RPMI7951 (cell line): ENCODE measurements around the gene ERVFRD-1. TPM values are rescaled to one million over a fixed set of nuclear protein-coding genes. Genes with fewer than 3 reads are reported as not detected.

Experiments
- total RNA-seq: library from RNA; depleted of rRNA; stranded (reverse); fragments of >200 nt; shearing (Covaris generic); gene quantifications from 2 replicates; pipeline ENCODE4 v1.2.3, GENCODE V29; 2014; rRNA removed

ERVFRD-1 gene
- total RNA-seq, 1 experiment from 2014 or later: not detected

Other genes with a start within 250 kb of the ERVFRD-1 start
- not detected in 2 replicates for gene GCM2, start 229.7 kb downstream of the ERVFRD-1 start, total RNA-seq
- gene SYCP2L, start 224.7 kb downstream of the ERVFRD-1 start, total RNA-seq: 0.49 and 4.9 TPM in 2 replicates
- 0.59 and 1.2 TPM in 2 replicates for gene ELOVL2, start 67.4 kb downstream of the ERVFRD-1 start, total RNA-seq
- gene SMIM13, start 17.9 kb downstream of the ERVFRD-1 start, total RNA-seq: 13.1 and 16.6 TPM in 2 replicates
- gene NEDD9, start 120.9 kb upstream of the ERVFRD-1 start, total RNA-seq: 8.1 and 11.5 TPM in 2 replicates